Endodermal cell (in vitro differentiated cells): ENCODE measurements around the gene REG4. TPM values are rescaled to one million over a fixed set of nuclear protein-coding genes. Genes with fewer than 3 reads are reported as not detected.
"Not testable (repeated sequence)": the region's sequence is repeated elsewhere in the genome, so short reads cannot be mapped to it uniquely, and the experiment has no call there.

ENCODE experiments used
- DNase-seq: peaks from one replicate; pipeline ENCODE4 v3.0.0-alpha.2; 2017
- H3K27ac ChIP-seq: 2 replicates; pipeline ENCODE4 v1.5.1; 2013; ENCODE audit warnings: mild to moderate bottlenecking, low read depth, low read length, moderate library complexity
- H3K27me3 ChIP-seq: 2 replicates; pipeline ENCODE4 v1.6.1; 2013; ENCODE audit warnings: mild to moderate bottlenecking, low read length, moderate library complexity; ENCODE audit not compliant: insufficient read depth, control insufficient read depth, poor library complexity, severe bottlenecking
- H3K36me3 ChIP-seq: 2 replicates; pipeline ENCODE4 v1.7.0; 2013; ENCODE audit warnings: mild to moderate bottlenecking, low read length, moderate library complexity; ENCODE audit not compliant: control insufficient read depth, insufficient read depth
- H3K4me1 ChIP-seq: one replicate; pipeline ENCODE4 v1.7.0; 2013; ENCODE audit warnings: low read length; ENCODE audit not compliant: control insufficient read depth, insufficient read depth
- H3K4me3 ChIP-seq: 2 replicates; pipeline ENCODE4 v1.5.1; 2013; ENCODE audit warnings: mild to moderate bottlenecking, low read length, moderate library complexity
- H3K9ac ChIP-seq: 2 replicates; pipeline ENCODE4 v1.6.1; 2013; ENCODE audit warnings: mild to moderate bottlenecking, low read length, moderate library complexity; ENCODE audit not compliant: poor library complexity, severe bottlenecking; ENCODE audit errors: extremely low read depth
- H3K9me3 ChIP-seq: 2 replicates; pipeline ENCODE4 v1.6.1; 2013; ENCODE audit warnings: mild to moderate bottlenecking, low read length, moderate library complexity; ENCODE audit not compliant: control insufficient read depth
- H3K27ac Mint-ChIP-seq: 2 replicates; pipeline ENCODE4 v1.8.0; 2020; ENCODE audit warnings: mixed read lengths
- H3K27me3 Mint-ChIP-seq: 2 replicates; pipeline ENCODE4 v1.8.0; 2021; ENCODE audit warnings: mild to moderate bottlenecking, mixed read lengths; ENCODE audit not compliant: insufficient read depth
- H3K36me3 Mint-ChIP-seq: 2 replicates; pipeline ENCODE4 v1.8.0; 2020; ENCODE audit warnings: low read depth, mixed read lengths
- H3K4me1 Mint-ChIP-seq: 2 replicates; pipeline ENCODE4 v1.8.0; 2020; ENCODE audit warnings: mixed read lengths
- H3K4me3 Mint-ChIP-seq: 2 replicates; pipeline ENCODE4 v1.8.0; 2020; ENCODE audit warnings: mild to moderate bottlenecking, moderate library complexity, mixed read lengths
- H3K9me3 Mint-ChIP-seq: 2 replicates; pipeline ENCODE4 v1.8.0; 2020; ENCODE audit warnings: mild to moderate bottlenecking, mixed read lengths
- CTCF ChIP-seq: fragments of 200-600 bp; sonication (generic); conservative IDR thresholded peaks from 2 replicates; pipeline ENCODE4 v1.5.0; 2021; ENCODE audit warnings: antibody characterized with exemption, mild to moderate bottlenecking
- WGBS, 2 experiments: methylation state at CpG; one replicate each; pipeline versions ENCODE4 v1.1.5 to v1.1.7; 2013; ENCODE audit warnings: missing lambda C conversion rate in 2 of 2, mixed read lengths in 1 of 2; ENCODE audit not compliant: insufficient coverage in 1 of 2, insufficient read length in 1 of 2; 5-methylcytosine and 5-hydroxymethylcytosine counted together
- long read RNA-seq, 4 experiments: library from polyadenylated mRNA in 2 of 4; library from RNA in 1 of 4; library from capped mRNA in 1 of 4; stranded (forward) in 3 of 4; unstranded in 1 of 4; transcript quantifications; one replicate each; pipeline ENCODE4 v2.0.0, GENCODE V29; 2020 to 2021; ENCODE audit warnings: inconsistent platforms in 1 of 4
- polyA plus RNA-seq, 2 experiments: library from polyadenylated mRNA; stranded (reverse); fragments of 50-300 nt; gene quantifications; one replicate each; pipeline ENCODE4 v1.2.3, GENCODE V29; 2013
- total RNA-seq, 2 donors: library from RNA; stranded (reverse); fragmentation: NEBNext Ultra II Directional in 1 of 2; extraction: Animal tissue kit (Norgen Biotek cat#: 25700) in 1 of 2; gene quantifications; 2 replicates in 1 of 2; 3 replicates in 1 of 2; pipeline ENCODE4 v1.2.1, GENCODE V29; 2021

REG4 gene
- not detected for total RNA-seq
- not detected for polyA plus RNA-seq (2013, experiment 1 of 2)
- polyA plus RNA-seq (2013, experiment 2 of 2), result not detected
- long read RNA-seq, experiment 1, result 0 reads
- long read RNA-seq, experiment 2, result 0 reads
- long read RNA-seq, experiment 3, result 0 reads
- long read RNA-seq, experiment 4, result 0 reads

- Histone ChIP-seq H3K4me3 (no peak within 1 kb of the TSS), H3K27ac (no peak within 1 kb of the TSS), H3K9ac (no peak within 1 kb of the TSS), H3K9me3 (no peaks in the 10 kb centered on the region), H3K27me3 (peaks cover 30% of the 10 kb centered on the region), H3K4me1 (no peaks in the 10 kb centered on the region), H3K36me3 (no peaks in the 10 kb centered on the region)
- Mint-ChIP-seq H3K27me3 (peaks cover 18% of the 10 kb centered on the region), H3K36me3 (no peaks in the 10 kb centered on the region), H3K9me3 (no peaks in the 10 kb centered on the region), H3K4me3 (no peak within 1 kb of the TSS), H3K27ac (no peak within 1 kb of the TSS), H3K4me1 (peaks cover 4% of the 10 kb centered on the region)
- DNase-seq, result no peak
- 90% methylated on average over 6 to 7 of the region's 7 CpGs for WGBS, 2 experiments
- no peak for TF ChIP-seq CTCF
Observed at GRCh38 chr1:119811387-119811786, at the start of gene REG4. Gene REG4, minus strand, starts transcription at chr1:119811460. Its CDS starts 2,691 bp downstream, at chr1:119808769.

GRCh38 chr1:119859647-119860046, 48.4 kb upstream of the REG4 start:
- Mint-ChIP-seq H3K9me3 (peaks cover 1% of the 10 kb centered on the region), H3K27me3 (peaks cover 3% of the 10 kb centered on the region), H3K36me3 (no peaks in the 10 kb centered on the region), H3K4me3 (no peak overlapping the region), H3K4me1 (peaks cover 16% of the 10 kb centered on the region), H3K27ac (no peak overlapping the region)
- Histone ChIP-seq H3K9ac (no peak overlapping the region), H3K9me3 (peaks cover 13% of the 10 kb centered on the region), H3K4me3 (no peak overlapping the region), H3K27ac (no peak overlapping the region), H3K27me3 (no peaks in the 10 kb centered on the region), H3K4me1 (peaks cover 3% of the 10 kb centered on the region), H3K36me3 (no peaks in the 10 kb centered on the region)
- WGBS, 2 experiments, result 80 to 94% methylated on average over 3 to 4 of the region's 4 CpGs
- DNase-seq, result no peak
- TF ChIP-seq CTCF, result no peak

GRCh38 chr1:119858556-119859214, 47.4 kb upstream of the REG4 start:
- not testable (repeated sequence) for H3K4me3 Mint-ChIP-seq, H3K27ac ChIP-seq, H3K27ac Mint-ChIP-seq, DNase-seq, H3K27me3 Mint-ChIP-seq, H3K4me3 ChIP-seq, H3K27me3 ChIP-seq, H3K36me3 Mint-ChIP-seq, H3K9ac ChIP-seq, H3K36me3 ChIP-seq, H3K9me3 Mint-ChIP-seq, H3K4me1 ChIP-seq
- peaks cover 16% of the 10 kb centered on the region for H3K9me3 ChIP-seq
- WGBS, 2 experiments, result 89 to 90% methylated on average over 2 to 4 of the region's 4 CpGs
- peaks cover 17% of the 10 kb centered on the region for H3K4me1 Mint-ChIP-seq
